Measurements from ENCODE around the gene HRH3.

- TF ChIP-seq, protein P1, sequence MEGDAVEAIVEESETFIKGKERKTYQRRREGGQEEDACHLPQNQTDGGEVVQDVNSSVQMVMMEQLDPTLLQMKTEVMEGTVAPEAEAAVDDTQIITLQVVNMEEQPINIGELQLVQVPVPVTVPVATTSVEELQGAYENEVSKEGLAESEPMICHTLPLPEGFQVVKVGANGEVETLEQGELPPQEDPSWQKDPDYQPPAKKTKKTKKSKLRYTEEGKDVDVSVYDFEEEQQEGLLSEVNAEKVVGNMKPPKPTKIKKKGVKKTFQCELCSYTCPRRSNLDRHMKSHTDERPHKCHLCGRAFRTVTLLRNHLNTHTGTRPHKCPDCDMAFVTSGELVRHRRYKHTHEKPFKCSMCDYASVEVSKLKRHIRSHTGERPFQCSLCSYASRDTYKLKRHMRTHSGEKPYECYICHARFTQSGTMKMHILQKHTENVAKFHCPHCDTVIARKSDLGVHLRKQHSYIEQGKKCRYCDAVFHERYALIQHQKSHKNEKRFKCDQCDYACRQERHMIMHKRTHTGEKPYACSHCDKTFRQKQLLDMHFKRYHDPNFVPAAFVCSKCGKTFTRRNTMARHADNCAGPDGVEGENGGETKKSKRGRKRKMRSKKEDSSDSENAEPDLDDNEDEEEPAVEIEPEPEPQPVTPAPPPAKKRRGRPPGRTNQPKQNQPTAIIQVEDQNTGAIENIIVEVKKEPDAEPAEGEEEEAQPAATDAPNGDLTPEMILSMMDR (IDR thresholded peaks at IDR 0.05; ENCODE audit: insufficient read depth, low read depth, low read length) = no peak
- no peak for TF ChIP-seq EZH2 (IDR thresholded peaks at IDR 0.05; ENCODE audit: insufficient read depth, low read length)
Observed at GRCh38 chr20:62172666-62173065, 47.4 kb downstream of the HRH3 start.

Measured in astrocyte (in vitro differentiated cells and primary cell).